GM21447 (cell line): ENCODE results near the gene RNF25.

ENCODE experiments used
- ATAC-seq: cut with Tn5 transposase; IDR thresholded peaks from one replicate; pipeline ENCODE4 v1.9.1; 2021; ENCODE audit not compliant: unreplicated experiment

The RNF25 gene, protein sequence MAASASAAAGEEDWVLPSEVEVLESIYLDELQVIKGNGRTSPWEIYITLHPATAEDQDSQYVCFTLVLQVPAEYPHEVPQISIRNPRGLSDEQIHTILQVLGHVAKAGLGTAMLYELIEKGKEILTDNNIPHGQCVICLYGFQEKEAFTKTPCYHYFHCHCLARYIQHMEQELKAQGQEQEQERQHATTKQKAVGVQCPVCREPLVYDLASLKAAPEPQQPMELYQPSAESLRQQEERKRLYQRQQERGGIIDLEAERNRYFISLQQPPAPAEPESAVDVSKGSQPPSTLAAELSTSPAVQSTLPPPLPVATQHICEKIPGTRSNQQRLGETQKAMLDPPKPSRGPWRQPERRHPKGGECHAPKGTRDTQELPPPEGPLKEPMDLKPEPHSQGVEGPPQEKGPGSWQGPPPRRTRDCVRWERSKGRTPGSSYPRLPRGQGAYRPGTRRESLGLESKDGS

DNA sequence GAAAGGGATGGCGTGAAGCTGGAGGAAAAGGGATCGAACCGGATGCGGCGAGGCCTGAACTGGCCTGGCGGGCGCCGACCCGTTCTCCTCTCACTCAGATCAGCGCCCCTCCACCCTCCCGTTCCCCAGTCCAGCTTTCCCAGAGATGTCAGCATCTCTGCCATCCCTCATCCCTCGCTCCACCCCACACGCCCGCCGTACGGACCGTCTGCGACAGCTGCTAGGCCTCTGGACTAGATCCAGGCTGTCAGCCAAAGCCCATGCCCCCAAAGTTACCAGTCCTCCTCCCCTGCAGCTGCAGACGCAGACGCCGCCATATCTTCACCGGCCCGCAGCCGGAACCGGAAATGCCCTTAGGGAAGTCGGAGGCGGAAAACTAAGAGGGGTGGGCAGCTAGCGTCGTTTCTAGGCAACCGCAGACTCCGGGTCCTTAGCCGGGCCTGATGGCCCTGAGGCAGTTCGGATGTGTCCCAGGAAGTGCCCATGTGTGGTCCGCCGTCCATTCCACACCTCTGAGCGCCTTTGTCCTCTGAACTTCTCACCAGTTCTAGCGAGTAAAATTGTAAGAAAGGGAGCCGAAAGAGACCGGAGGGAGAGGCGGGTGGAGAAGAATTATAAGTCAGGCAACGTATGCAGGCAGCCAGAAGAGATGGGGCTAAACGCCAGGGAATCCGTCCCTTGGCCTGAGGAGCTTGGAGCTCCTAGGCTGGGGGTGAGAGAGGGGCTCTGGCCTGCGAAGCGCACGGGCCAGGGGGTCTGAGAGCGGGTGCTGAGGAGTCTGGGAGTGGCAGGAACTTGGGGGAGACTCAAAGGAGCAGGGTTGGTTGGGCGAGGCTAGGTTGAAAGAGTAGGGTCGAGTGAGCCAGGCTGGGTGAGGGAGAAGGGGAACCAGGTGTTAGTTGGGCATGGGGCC lies at the start of gene RNF25, which contains the start of gene STK36:
Gene RNF25 (minus strand): TSS at position 349 of the 913 bp plus-strand sequence. CDS start 32 bp downstream, at position 317.
Gene STK36 (plus strand): TSS at position 433 of the 913 bp plus-strand sequence. CDS start 744 bp downstream, outside the sequence.
- ATAC-seq = peak; percentile 98

DNA sequence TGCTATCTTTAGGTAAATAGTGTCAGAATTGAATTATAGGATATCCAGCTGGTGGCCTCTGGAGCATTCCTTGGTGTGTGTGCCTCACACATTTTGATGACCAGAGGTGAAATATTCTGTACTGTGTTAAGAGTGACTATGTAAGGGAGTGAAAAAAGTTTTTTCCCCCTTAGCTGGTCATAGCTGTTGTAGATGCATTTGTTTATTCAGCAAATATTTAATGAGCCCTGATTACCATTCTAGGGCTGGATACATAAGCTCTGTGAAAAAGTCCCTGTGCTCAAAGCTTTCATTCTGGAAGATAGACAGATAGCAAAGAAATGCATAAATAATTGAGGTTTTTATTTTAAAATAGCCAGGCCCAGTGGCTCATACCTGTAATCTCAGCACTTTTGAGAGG lies 49.7 kb upstream of the RNF25 start:
- ATAC-seq = no peak

DNA sequence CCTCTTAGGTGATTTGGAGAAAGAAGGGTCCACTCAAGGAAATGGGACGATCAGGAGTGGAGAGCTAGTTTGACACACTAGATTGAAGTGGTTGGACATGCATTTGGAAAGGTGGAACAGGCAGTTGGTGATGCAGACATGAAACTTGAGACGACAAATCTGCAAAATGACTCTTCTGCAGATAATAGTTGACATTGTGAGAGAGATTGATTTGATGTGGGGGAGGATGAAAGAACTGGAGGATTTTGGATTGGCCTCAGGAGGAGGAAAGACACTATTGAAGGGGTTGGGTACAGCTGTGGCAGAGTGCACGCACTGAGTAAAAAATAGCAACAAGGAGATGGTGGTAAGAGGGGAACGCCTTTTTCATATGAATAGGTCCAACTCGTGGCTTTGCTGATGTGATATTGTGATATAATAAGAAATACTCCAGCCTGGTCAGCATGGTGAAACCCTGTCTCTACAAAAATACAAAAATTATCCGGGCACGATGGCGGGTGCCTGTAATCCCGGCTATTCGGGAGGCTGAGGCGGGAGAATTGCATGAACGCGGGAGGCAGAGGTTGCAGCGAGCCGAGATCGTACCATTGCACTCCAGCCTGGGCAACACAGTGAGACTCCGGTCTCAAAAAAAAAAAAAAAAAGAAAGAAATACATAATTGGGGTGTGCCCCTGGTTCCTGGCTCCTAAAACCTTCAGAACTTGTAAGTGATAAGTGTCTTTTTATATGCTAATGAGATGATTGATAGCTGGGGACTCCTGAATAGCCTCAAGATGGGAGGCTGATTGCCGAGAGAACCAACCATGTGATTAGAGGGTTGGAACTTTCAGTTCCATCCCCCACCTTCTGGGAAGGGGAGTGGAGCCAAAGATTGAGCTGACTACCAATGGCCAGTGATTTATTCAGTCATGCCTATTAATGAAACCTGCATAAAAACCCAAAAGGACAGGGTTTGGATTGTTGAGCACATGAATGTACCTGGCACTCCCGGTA lies 48.5 kb upstream of the RNF25 start:
- ATAC-seq = no peak

DNA sequence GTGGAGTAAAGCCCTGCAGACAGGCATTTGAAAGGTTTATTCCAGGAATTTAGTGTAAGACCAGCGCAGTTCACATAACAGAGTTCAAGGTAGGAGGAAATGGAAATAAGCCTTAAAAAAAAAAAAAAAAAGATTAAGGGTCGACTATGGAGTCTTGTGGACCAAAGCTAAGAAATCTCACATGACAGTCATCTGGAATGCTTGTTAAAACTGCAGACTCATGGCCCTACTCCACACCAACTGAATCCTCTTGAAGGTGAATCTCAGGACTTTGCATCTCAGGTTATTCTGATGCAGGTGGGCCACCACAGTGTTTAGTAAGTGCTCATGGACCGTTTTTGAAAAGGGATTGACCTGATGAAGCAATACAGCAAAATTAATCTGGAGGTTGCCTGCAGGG lies 47.7 kb upstream of the RNF25 start:
- ATAC-seq = no peak

DNA sequence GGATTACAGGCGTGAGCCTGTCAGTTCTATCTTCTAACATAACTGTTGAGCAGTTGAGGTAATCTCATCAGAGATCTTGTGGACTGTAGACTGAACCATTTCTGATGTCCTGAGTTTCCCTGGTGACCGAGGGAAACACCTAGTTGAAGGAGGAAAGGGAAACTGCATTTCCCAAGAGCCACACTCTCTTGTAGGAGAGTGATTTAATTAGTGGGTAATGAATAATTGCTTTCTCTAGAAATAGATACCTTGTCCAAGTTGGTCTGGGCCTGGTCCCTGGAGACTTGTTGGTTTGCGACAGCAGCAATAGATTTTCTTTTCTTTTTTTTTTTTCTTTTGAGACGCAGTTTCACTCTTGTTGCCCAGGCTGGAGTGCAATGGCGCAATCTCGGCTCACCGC lies 46.3 kb upstream of the RNF25 start:
- no peak for ATAC-seq

DNA sequence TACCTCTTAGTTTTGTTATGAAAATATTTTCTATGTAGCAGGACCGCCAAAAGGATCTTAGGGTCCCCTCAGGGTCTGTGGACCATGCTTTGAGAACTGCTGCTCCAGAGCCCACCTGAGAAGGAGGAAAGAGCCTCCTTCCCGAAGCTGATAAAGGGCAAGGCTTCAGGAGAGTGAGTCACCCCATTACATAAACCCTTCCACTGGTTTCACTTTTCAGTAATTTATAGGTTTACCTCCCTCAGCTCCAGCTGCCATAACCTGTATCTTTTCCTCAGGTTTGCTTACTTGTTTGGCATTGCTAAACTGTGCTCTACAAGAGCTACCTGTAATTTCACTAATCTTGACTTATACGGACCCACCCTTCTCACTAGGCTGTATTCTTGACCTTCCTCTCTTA lies 45.5 kb upstream of the RNF25 start:
- no peak for ATAC-seq

DNA sequence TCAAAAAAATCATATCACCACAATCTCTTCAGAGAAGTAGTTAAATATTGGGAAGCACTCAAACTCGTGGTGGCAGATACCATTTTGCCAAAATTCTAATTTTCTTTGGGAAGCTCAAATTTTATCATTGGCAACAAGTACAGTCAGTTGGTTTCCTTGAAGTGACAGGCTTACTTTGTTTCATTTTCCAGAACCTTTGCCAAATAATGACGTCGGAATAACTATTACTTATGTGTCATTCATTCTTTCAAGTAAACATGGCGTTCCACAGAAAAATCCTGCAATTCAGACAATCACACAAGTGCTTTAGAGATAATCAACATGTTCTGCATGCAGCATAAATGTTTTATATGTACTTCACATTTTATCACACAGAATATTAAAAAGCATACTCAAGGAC lies 44.3 kb upstream of the RNF25 start:
- ATAC-seq = no peak

DNA sequence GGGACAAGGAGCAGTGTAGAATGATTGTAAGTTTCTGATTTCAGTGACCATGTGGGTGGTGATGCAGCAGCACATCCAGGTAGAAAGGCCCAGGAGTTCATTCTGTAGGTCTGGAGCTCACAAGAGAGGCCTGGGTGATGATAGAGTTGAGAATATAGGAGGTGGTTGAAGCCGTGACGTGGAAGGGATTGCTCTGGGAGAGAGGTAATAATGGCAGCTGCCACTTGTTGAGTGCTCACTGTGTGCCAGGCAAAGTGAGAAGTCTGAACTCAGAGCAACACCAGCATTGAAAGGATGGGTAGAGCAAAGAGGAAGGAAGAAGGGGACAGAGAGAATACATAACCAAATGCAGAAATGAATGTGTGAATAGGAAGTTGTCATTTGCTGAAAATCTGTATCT lies 42.1 kb upstream of the RNF25 start:
- ATAC-seq = no peak

DNA sequence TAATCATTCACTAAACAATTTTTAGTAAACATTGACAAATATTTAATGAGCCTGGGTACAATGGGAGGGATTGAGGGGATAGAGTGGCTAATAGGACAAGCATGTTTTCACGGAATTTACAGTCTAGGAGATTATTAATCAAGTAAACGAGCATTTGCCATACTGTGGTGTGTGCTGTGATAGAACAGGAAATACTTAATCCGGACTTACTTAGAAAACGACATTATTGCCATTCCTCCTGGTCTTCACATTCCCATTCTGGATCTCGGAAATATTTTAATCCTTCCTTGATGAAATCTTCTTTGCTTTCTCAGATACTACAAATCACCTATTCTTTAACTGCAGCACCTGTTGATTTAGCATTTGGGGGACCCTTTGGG lies 39.7 kb upstream of the RNF25 start:
- no peak for ATAC-seq

DNA sequence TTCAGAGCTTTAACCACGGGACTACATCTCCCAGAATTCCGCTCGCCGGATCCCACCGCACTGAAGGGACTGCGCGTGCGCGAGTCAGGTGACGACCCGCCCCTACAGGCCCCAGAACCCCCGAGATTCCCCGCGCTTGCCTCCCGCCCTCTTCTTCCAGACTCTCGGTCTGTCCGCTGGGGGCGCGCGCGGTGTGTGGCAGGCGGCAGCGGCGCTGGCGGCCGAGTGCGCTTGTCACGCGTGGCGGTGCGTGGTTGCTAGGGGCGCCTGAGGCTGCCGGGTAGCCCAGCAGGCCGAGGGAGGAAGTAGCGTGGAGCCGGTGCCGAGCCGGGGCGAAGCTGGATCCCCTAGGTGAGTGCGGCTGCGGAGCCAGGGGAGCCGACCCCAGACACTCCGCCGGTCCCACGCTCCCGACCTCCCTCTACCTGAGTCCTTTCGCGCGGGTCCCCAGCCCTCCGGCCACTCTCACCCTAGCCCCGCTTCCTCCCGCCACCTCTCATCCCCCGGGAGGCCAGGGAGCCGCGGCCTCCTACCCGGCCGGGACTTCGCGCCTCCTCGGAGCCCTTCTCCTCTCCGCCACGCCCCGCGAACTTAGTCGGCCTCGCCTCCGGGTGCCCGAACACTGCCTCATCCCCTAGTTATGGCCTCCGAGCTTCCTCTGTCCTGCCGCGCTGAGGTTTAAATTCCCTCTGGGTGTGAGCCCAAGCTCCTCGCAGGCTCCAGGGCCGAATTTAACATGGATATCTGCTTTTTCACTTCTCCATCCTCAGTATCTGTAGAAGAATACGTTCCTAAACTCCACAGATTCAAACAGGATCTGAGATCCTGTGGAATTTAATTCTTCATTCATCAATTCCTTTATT lies 39.1 kb upstream of the RNF25 start, which contains the start of gene TTLL4:
Gene TTLL4 (plus strand): TSS at position 149 of the 863 bp plus-strand sequence. CDS start 26,842 bp downstream, outside the sequence.
- peak; percentile 88 for ATAC-seq

DNA sequence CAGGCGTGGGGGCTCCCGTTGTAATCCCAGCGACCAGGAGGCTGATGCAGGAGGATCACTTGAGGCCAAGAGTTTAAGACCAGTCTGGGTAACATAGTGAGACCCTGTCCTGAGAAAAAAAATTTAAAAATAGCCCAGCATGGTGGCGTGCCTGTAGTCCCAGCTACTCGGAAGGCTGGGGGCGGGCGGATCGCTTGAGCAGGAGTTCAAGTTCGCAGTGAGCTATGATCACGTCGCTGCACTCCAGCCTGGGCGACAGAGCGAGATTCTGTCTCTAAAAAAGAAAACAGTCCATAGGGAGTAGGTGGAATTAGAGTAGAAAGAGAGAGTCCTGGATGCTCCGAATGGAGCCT lies 38.5 kb upstream of the RNF25 start:
- no peak for ATAC-seq

DNA sequence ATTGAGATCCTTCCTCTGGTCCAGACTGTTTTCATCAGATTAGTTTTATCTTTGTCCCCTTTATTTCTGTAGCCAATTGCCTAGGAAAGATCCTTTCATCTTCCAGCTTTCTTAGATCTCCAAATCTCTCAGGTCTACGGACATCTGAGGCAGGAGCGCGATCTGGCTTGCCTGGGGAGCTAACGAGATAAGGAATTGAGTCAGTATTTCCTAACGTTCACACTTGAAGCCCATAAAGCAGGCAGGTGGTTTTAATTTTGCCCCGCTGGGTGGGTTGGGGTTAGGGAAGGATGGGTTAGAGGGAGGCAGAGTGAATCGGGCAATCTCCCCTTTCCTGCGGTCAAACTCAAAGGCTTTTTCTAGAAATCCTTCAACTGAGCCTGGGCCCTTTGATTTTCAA lies 38.1 kb upstream of the RNF25 start:
- ATAC-seq = no peak

DNA sequence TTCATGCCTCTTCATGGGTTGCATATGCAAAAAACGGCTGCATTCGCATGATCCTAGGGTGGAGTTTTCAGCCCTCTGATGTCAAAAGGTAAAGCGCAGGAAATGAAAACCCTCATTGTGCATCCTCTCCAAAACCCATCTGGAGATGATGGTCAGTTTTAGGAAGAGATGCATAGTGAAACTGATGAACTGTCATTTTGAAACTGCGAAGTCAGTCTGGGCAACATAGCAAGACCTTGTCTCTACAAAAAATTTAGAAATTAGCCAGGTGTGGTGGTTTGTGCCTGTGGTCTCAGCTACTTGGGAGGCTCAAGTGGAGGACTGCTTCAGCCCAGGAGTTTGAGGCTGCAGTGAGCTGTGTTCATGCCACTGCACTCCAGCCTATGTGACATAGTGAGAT lies 36.3 kb upstream of the RNF25 start:
- ATAC-seq = no peak

DNA sequence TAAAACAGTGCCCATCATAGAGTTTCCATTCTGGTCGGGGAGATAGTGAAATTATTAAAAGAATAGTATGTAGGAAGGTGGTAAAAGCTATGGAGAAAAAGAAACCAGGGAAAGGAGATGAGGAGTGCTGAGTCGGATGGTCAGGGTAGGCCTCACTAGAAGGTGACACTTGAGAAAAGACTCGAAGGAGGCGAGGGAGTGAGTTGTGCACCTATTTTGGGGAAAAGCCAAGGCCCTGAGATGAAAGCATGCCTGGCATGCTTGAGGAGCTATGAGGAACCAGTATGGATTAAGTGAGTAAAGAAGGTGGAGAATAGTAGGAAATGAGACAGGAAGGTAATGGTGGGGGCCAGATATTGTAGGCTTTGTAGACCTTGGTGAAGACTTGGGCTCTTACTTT lies 31.5 kb upstream of the RNF25 start:
- ATAC-seq = no peak

DNA sequence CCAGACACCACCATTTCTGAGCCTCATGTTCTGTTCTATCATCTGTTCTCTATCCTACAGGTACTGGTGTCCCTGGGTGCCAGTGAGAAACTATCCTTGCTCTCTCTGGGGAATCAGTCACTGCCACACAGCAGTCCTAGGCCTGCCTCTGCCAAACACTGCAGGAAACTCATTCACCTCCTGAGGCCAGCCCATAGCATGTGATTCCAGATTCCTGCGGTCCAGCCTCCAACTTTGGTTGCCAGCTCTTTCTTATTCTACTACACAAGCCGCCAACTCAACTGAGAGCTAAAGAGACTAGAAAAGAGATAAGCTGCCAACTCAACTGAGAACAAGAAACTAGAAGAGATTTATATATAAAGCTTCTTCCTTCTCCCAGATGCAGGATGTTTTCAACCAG lies 30.0 kb upstream of the RNF25 start:
- no peak for ATAC-seq

DNA sequence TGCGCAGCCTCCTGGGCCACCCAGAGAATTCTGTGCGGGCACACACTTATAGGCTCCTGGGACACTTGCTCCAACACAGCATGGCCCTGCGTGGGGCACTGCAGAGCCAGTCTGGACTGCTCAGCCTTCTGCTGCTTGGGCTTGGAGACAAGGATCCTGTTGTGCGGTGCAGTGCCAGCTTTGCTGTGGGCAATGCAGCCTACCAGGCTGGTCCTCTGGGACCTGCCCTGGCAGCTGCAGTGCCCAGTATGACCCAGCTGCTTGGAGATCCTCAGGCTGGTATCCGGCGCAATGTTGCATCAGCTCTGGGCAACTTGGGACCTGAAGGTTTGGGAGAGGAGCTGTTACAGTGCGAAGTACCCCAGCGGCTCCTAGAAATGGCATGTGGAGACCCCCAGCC lies 27.1 kb upstream of the RNF25 start:
- no peak for ATAC-seq

DNA sequence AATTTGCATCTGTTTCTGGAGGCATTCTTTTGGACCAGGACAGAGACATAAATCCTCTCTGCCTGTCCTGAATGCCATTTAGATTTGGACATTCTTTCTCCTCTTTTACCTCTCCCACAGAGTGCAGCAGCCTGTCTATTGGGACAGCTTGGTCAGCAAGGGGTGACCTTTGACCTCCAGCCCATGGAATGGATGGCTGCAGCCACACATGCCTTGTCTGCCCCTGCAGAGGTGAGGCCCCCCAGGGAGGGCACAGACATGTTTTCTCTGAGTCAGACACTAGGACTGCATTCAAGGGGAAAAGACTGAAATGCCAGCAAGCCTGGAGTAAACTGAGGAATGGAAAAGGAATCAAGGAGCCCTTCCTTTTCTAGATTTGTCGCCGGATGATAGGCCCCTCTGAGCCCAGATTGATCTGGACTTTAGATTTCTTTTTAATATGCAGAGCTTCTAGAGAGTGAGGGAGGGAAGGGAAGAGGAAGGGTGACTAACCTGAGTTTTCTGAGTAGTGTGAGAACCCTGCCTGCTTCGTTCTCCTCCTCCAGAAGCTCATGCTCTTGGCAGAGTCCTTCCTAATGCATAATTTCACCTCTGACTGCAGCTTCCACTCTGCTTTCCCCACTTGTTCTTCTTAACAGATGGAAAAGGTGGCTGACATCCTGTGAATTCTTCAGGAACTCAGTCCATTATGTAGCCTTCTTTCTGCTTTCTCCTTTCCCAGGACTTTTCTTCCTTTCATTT lies 22.8 kb upstream of the RNF25 start:
- no peak for ATAC-seq

DNA sequence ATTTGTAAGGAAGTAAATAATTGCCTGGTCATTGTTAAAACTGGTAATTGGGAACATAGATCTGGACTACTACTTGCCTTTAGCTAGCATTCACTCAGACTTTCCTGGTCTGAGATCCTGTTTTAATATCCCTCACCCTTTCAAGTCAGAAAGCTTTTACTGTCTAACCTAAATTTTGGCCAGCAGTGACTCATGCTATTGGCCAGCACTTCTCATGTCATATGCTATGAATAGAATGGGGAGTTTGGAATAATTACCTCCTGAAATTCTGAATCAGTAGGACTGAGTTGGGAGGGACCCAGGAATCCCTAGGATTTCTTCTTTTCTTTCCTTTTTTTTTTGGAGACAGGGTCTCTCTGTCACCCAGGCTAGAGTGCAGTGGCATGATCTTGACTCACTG lies 19.4 kb upstream of the RNF25 start:
- ATAC-seq = no peak
